ENCODE results near the gene HBEGF. TPM values are rescaled to one million over a fixed set of nuclear protein-coding genes. Genes with fewer than 3 reads are reported as not detected.

The HBEGF gene
- total RNA-seq, 1 experiment from 2014 or later = 2.4 TPM

DNA sequence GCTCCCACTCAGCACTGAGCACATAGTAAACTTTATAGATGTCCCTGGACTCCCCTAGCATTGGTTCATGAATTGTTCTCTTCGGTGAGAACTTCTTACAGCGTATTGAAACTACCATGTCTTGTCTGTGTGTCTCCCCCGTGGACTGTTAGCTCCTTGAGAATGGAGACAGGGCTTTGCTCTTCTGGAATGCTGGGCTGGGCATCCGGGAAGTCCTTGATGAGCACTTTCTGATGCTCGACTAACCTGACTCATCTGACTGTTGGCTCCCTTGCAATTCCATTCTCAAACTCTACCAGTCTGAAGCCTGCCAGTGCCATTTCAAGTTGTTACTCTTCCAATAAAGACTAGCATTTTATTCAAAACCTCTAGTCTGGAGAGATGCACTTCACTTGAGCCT is 28.5 kb downstream of the HBEGF start:
- Histone ChIP-seq H4K20me1 (ENCODE audit: control insufficient read depth, insufficient read depth, insufficient read length) (no peaks in the 10 kb centered on the region), H3K56ac (ENCODE audit: insufficient read length, low read depth, low read length) (no peak overlapping the region), H3K4me1 (ENCODE audit: insufficient read depth, low read length) (no peaks in the 10 kb centered on the region), H4K5ac (ENCODE audit: insufficient read length, low read depth, low read length) (no peak overlapping the region), H3K14ac (ENCODE audit: insufficient read depth, low read length) (no peak overlapping the region), H3K4ac (ENCODE audit: low read depth, low read length) (no peak overlapping the region), H2BK20ac (ENCODE audit: low read depth, low read length, poor library complexity, severe bottlenecking) (no peak overlapping the region), H3K79me1 (ENCODE audit: insufficient read depth, low read depth, low read length, poor library complexity, severe bottlenecking) (no peaks in the 10 kb centered on the region), H2AK5ac (ENCODE audit: insufficient read length, low read length) (no peak overlapping the region), H4K91ac (ENCODE audit: insufficient read length, low read depth, low read length) (no peak overlapping the region), H3K27me3 (ENCODE audit: insufficient read depth, low read length) (no peaks in the 10 kb centered on the region), H3K27ac (ENCODE audit: insufficient read length, low read depth, low read length) (no peak overlapping the region), H3K4me2 (ENCODE audit: insufficient read depth, insufficient read length, low read length) (no peak overlapping the region), H2BK120ac (ENCODE audit: low read depth, low read length, poor library complexity, severe bottlenecking) (no peak overlapping the region), H3K79me2 (ENCODE audit: insufficient read depth, low read length) (no peaks in the 10 kb centered on the region), H3K23ac (ENCODE audit: insufficient read length, low read depth, low read length) (no peak overlapping the region), H3K23me2 (ENCODE audit: insufficient read length, low read depth, low read length, poor library complexity, severe bottlenecking) (no peaks in the 10 kb centered on the region), H3K9me3 (ENCODE audit: control insufficient read depth, low read depth, low read length) (no peaks in the 10 kb centered on the region), H2AFZ (ENCODE audit: low read length) (no peak overlapping the region), H2BK12ac (ENCODE audit: insufficient read length, low read depth, low read length) (no peak overlapping the region), H2BK15ac (ENCODE audit: low read depth, low read length) (no peak overlapping the region), H4K8ac (replicated peaks; ENCODE audit: insufficient read length, low read depth, low read length) (no peak overlapping the region), H2BK5ac (ENCODE audit: insufficient read length, low read length) (no peak overlapping the region), H3K9ac (ENCODE audit: extremely low read depth, insufficient read length, low read length) (no peak overlapping the region), H3T11ph (ENCODE audit: low read length) (no peak overlapping the region), H3K18ac (ENCODE audit: insufficient read length, low read depth, low read length) (no peak overlapping the region)
- DNase-seq = no peak
- no peaks in the 10 kb centered on the region for H3K4me1 Mint-ChIP-seq
- H3K4me3 Mint-ChIP-seq = no peak overlapping the region
- no peaks in the 10 kb centered on the region; a peak in 1 of 5 replicates for H3K9me3 Mint-ChIP-seq
- TF ChIP-seq, protein P1, sequence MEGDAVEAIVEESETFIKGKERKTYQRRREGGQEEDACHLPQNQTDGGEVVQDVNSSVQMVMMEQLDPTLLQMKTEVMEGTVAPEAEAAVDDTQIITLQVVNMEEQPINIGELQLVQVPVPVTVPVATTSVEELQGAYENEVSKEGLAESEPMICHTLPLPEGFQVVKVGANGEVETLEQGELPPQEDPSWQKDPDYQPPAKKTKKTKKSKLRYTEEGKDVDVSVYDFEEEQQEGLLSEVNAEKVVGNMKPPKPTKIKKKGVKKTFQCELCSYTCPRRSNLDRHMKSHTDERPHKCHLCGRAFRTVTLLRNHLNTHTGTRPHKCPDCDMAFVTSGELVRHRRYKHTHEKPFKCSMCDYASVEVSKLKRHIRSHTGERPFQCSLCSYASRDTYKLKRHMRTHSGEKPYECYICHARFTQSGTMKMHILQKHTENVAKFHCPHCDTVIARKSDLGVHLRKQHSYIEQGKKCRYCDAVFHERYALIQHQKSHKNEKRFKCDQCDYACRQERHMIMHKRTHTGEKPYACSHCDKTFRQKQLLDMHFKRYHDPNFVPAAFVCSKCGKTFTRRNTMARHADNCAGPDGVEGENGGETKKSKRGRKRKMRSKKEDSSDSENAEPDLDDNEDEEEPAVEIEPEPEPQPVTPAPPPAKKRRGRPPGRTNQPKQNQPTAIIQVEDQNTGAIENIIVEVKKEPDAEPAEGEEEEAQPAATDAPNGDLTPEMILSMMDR (conservative IDR thresholded peaks at IDR 0.05) = no peak
- WGBS (ENCODE audit: extremely low coverage, insufficient read length, low lambda C conversion rate) = no CpG with 5 or more reads among the region's 5 CpGs
- no peak overlapping the region for H3K27ac Mint-ChIP-seq
- H3K36me3 Mint-ChIP-seq (ENCODE audit: insufficient read depth in 1 of 3, low read depth in 3 of 3) = no peaks in the 10 kb centered on the region
- H3K27me3 Mint-ChIP-seq (ENCODE audit: low read depth) = no peaks in the 10 kb centered on the region; the same call in none of the 2 replicates

All from H9 (cell line).